Spleen (tissue), 7 donors: ENCODE measurements around the gene INSR.

Experiments
- POLR2A ChIP-seq, 3 donors: fragments of 450-650 bp; IDR thresholded peaks; one replicate each; pipeline ENCODE4 v1.5.1; 2017; ENCODE audit warnings: antibody characterized with exemption in 3 of 3, mild to moderate bottlenecking in 1 of 3
- TF ChIP-seq, protein P1 (sequence below), 11 experiments: fragments of 200-600 bp in 7 of 11; fragments of 450-650 bp in 4 of 11; sonication (generic) in 4 of 11; IDR thresholded peaks in 8 of 11; conservative IDR thresholded peaks in 3 of 11; 1 replicate in 7 of 11; 2 replicates in 4 of 11; pipeline versions ENCODE4 v1.4.0 to v1.8.0; 2016 to 2021; ENCODE audit warnings: antibody characterized with exemption in 11 of 11, inconsistent platforms in 4 of 11, mild to moderate bottlenecking in 1 of 11
- donor health status: DM: no; HTN: no; CAD: no; lungs with moderate emphysema.
- donor health status: DM: no; HTN: no; CAD: no.
- donor health status: DM: no; HTN: no; CAD: no.

DNA sequence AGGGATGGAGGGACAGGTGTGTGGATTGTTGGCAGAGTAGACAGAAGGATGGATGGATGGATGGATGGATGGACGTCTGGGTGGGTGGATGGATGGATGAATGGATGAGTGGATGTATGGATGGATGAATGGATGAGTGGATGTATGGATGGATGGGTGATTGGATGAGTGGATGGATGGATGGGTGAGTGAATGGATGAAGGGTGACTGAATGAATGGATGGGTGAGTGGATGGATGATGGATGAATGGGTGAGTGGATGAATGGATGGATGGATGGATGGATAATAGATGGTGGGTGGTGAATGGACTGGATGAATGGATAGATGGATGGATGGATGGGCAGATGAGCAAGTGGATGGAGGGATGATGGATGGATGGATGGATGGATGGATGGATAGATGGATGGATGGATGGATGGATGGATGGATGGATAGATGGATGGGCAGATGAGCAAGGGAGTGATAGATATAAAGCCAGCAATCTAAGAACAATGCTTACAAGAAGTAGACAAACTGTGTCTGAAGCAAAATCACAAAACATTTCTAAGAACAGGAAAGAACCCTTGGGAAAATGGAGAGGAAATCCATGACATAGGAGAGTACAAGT lies 65.2 kb downstream of the INSR start:
- TF ChIP-seq, protein P1, sequence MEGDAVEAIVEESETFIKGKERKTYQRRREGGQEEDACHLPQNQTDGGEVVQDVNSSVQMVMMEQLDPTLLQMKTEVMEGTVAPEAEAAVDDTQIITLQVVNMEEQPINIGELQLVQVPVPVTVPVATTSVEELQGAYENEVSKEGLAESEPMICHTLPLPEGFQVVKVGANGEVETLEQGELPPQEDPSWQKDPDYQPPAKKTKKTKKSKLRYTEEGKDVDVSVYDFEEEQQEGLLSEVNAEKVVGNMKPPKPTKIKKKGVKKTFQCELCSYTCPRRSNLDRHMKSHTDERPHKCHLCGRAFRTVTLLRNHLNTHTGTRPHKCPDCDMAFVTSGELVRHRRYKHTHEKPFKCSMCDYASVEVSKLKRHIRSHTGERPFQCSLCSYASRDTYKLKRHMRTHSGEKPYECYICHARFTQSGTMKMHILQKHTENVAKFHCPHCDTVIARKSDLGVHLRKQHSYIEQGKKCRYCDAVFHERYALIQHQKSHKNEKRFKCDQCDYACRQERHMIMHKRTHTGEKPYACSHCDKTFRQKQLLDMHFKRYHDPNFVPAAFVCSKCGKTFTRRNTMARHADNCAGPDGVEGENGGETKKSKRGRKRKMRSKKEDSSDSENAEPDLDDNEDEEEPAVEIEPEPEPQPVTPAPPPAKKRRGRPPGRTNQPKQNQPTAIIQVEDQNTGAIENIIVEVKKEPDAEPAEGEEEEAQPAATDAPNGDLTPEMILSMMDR (IDR thresholded peaks at IDR 0.05 in 8 of 11, conservative IDR thresholded peaks at IDR 0.05 in 3 of 11): no peak
- TF ChIP-seq POLR2A (IDR thresholded peaks at IDR 0.05): no peak
